Gastroesophageal sphincter (tissue), 4 donors: ENCODE results near the gene ST3GAL2. TPM values are rescaled to one million over a fixed set of nuclear protein-coding genes. Genes with fewer than 3 reads are reported as not detected.
"Not testable (repeated sequence)": the region's sequence is repeated elsewhere in the genome, so short reads cannot be mapped to it uniquely, and the experiment has no call there.

Experiments
- ATAC-seq: fragments of 150-250 bp; one replicate; pipeline ENCODE4 v1.9.1; 2016; ENCODE audit warnings: mild to moderate bottlenecking, moderate library complexity
- H3K27ac ChIP-seq, 4 donors: fragments of 200-600 bp; sonication (generic) in 3 of 4; 1 replicate in 3 of 4; 2 replicates in 1 of 4; pipeline ENCODE4 v1.5.1; 2016 to 2019
- H3K27me3 ChIP-seq: fragments of 200-600 bp; sonication (generic); one replicate; pipeline ENCODE4 v1.5.1; 2019
- H3K36me3 ChIP-seq, 2 donors: fragments of 200-600 bp; sonication (generic); one replicate each; pipeline ENCODE4 v1.5.1; 2019; ENCODE audit warnings: control low read depth in 1 of 2
- H3K4me1 ChIP-seq, 3 donors: fragments of 200-600 bp; sonication (generic); 1 replicate in 2 of 3; 2 replicates in 1 of 3; pipeline ENCODE4 v1.5.1; 2016 to 2019; ENCODE audit warnings: control low read depth in 2 of 3
- H3K4me3 ChIP-seq, 2 donors: fragments of 200-600 bp; sonication (generic); one replicate each; pipeline ENCODE4 v1.5.1; 2019; ENCODE audit warnings: mild to moderate bottlenecking in 1 of 2, moderate library complexity in 1 of 2
- H3K9me3 ChIP-seq, 3 donors: fragments of 200-600 bp; sonication (generic); one replicate each; pipeline ENCODE4 v1.5.1; 2017 to 2019; ENCODE audit warnings: control low read depth in 2 of 3
- EP300 ChIP-seq: sonication (generic); formaldehyde crosslinking; IDR thresholded peaks from one replicate; pipeline ENCODE4 v1.6.1; 2017; ENCODE audit warnings: antibody characterized with exemption, mild to moderate bottlenecking
- POLR2A ChIP-seq, 2 donors: fragments of 450-650 bp; IDR thresholded peaks; one replicate each; pipeline ENCODE4 v1.6.1; 2017; ENCODE audit warnings: antibody characterized with exemption in 2 of 2, mild to moderate bottlenecking in 2 of 2, moderate library complexity in 1 of 2
- POLR2AphosphoS5 ChIP-seq: sonication (generic); formaldehyde crosslinking; IDR thresholded peaks from one replicate; pipeline ENCODE4 v1.6.1; 2017; ENCODE audit warnings: antibody characterized with exemption
- WGBS, 2 donors: methylation state at CpG; one replicate each; pipeline ENCODE4 v1.1.5; 2018; ENCODE audit warnings: low coverage in 1 of 2; 5-methylcytosine and 5-hydroxymethylcytosine counted together
- total RNA-seq, 4 donors: library from RNA; depleted of rRNA; stranded (reverse); fragments of >200 nt; gene quantifications; one replicate each; pipeline ENCODE4 v1.1.0, GENCODE V29; 2016
- TF ChIP-seq, protein P1 (sequence below), 4 experiments: fragments of 200-600 bp in 2 of 4; fragments of 450-650 bp in 2 of 4; sonication (generic) in 1 of 4; IDR thresholded peaks; one replicate each; pipeline ENCODE4 v1.5.1; 2017 to 2019; ENCODE audit warnings: antibody characterized with exemption in 4 of 4, mild to moderate bottlenecking in 2 of 4, moderate library complexity in 2 of 4

The ST3GAL2 gene
- total RNA-seq, 4 donors from 2014 or later, result 17.6 to 35.6 (median 24.8) TPM

DNA sequence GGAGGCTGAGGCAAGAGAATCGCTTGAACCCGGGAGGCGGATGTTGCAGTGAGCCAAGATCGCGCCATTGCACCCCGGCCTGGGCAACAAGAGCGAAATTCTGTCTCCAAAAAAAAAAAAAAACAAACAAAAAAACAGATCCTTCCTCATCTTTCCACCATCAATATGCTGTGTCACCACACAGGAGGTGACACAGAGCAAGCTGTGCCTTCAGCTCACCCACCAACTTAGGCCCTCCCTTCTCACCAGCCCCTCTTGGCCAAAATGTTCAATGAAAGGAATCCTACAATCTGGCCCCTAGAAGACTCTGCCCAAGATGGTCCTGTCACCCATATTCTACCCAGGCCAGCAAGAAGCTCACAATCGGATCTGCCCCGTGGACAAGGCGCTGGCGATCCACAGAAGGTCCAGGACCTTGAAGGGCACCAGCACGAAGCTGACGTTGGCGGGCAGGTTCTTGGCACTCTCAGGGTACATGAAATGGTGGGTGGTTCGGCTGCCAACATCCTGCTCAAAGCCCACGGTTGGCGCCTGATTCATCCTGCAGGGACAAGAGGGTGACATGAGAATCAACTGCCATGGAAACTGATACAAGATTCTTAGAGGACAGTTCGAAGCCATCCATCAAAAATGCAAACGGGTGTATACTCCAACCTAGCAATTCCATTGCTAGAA is 50.8 kb downstream of the ST3GAL2 start:
- no peaks in the 10 kb centered on the region for H3K9me3 ChIP-seq
- peaks cover 0 to 8% (median 3%) of the 10 kb centered on the region in 3 donors for H3K4me1 ChIP-seq
- H3K27me3 ChIP-seq, result no peaks in the 10 kb centered on the region
- no peak for ATAC-seq
- H3K36me3 ChIP-seq, result peaks cover 0 to 73% of the 10 kb centered on the region in 2 donors
- 81 to 93% methylated on average over 3 of the region's 19 CpGs for WGBS, 2 donors
- TF ChIP-seq POLR2A (IDR thresholded peaks at IDR 0.05) (no peak), EP300 (no peak), POLR2AphosphoS5 (no peak)
- TF ChIP-seq, protein P1, sequence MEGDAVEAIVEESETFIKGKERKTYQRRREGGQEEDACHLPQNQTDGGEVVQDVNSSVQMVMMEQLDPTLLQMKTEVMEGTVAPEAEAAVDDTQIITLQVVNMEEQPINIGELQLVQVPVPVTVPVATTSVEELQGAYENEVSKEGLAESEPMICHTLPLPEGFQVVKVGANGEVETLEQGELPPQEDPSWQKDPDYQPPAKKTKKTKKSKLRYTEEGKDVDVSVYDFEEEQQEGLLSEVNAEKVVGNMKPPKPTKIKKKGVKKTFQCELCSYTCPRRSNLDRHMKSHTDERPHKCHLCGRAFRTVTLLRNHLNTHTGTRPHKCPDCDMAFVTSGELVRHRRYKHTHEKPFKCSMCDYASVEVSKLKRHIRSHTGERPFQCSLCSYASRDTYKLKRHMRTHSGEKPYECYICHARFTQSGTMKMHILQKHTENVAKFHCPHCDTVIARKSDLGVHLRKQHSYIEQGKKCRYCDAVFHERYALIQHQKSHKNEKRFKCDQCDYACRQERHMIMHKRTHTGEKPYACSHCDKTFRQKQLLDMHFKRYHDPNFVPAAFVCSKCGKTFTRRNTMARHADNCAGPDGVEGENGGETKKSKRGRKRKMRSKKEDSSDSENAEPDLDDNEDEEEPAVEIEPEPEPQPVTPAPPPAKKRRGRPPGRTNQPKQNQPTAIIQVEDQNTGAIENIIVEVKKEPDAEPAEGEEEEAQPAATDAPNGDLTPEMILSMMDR (IDR thresholded peaks at IDR 0.05), result no peak
- H3K27ac ChIP-seq, result no peak overlapping the region
- no peak overlapping the region for H3K4me3 ChIP-seq

DNA sequence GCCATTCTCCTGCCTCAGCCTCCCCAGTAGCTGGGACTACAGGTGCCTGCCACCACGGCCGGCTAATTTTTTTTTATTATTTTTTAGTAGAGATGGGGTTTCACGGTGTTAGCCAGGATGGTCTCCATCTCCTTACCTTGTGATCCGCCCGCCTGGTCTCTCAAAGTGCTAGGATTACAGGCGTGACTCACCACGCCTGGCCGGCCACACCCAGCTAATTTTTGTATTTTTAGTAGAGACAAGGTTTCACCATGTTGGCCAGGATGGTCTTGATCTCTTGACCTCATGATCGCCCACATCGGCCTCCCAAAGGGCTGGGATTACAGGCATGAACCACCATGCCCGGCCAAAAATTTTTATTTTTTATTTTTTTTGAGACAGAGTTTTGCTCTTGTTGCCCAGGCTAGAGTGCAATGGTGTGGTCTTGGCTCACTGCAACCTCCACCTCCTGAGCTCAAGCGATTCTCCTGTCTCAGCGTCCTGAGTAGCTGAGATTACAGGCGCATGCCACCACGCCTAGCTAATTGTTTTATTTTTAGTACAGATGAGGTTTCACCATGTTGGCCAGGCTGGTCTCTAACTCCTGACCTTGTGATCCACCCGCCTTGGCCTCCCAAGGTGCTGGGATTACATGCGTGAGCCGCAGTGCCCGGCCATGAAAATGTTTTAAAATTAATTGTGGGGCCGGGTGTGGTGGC is 52.5 kb downstream of the ST3GAL2 start:
- H3K9me3 ChIP-seq, H3K27ac ChIP-seq, H3K4me3 ChIP-seq, H3K27me3 ChIP-seq, H3K4me1 ChIP-seq, ATAC-seq: not testable (repeated sequence)
- peaks cover 0 to 63% of the 10 kb centered on the region in 2 donors for H3K36me3 ChIP-seq
- 91 to 98% methylated on average over 10 to 15 of the region's 20 CpGs for WGBS, 2 donors

DNA sequence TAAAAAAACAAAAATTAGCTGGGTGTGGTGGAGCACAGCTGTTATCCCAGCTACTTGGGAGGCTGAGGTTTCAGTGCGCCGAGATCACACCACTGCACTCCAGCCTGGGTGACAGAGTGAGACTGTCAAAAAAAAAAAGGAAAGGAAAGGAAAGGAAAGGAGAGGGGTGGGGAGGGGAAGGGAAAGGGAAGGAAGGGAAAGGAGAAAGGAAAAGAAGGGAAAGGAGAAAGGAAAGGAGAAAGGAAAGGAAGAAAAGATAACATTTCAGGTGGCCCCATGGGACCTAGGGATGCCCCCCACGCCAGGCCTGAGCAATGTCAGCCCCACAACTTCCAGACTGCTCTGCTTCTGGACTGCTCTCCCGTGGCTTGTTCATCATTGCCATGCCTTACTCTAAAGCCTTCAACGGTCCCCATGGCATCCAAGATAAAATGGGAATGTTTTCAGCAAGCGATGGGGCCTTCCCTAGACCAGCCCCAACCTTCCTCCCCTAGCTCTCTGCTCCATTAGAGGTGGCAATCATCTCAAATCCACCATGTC is 55.4 kb downstream of the ST3GAL2 start:
- no peaks in the 10 kb centered on the region for H3K9me3 ChIP-seq
- ATAC-seq, result no peak

GRCh38 chr16:70381604-70382342 is 57.1 kb downstream of the ST3GAL2 start:
- peak; percentile 38 for ATAC-seq
- WGBS, 2 donors, result 31 to 33% methylated on average over 13 of the region's 47 CpGs
- TF ChIP-seq, protein P1 (IDR thresholded peaks at IDR 0.05), result peak in 1 of 4 experiments; percentile 13
- TF ChIP-seq POLR2A (IDR thresholded peaks at IDR 0.05), result peak; percentile 61 to 63
- no peak for TF ChIP-seq EP300
- peak; percentile 37 for TF ChIP-seq POLR2AphosphoS5
- peaks cover 0 to 23% (median 10%) of the 10 kb centered on the region in 3 donors for H3K4me1 ChIP-seq
- no peaks in the 10 kb centered on the region for H3K27me3 ChIP-seq
- peaks cover 0 to 30% of the 10 kb centered on the region in 2 donors for H3K36me3 ChIP-seq
- peak overlapping the region; percentile 38 to 79 for H3K4me3 ChIP-seq
- H3K9me3 ChIP-seq, result no peaks in the 10 kb centered on the region
- H3K27ac ChIP-seq, result peak overlapping the region; percentile 43 to 92 (median 88)

More for the DNA sequence above, 55.4 kb downstream of the ST3GAL2 start:
- Histone ChIP-seq H3K4me3 (no peak overlapping the region), H3K27ac (no peak overlapping the region), H3K4me1 (peaks cover 0 to 23% (median 10%) of the 10 kb centered on the region in 3 donors), H3K27me3 (no peaks in the 10 kb centered on the region), H3K36me3 (peaks cover 0 to 47% of the 10 kb centered on the region in 2 donors)
- no peak for TF ChIP-seq EP300
- TF ChIP-seq POLR2AphosphoS5, result no peak
- TF ChIP-seq, protein P1 (IDR thresholded peaks at IDR 0.05), result no peak
- TF ChIP-seq POLR2A (IDR thresholded peaks at IDR 0.05), result no peak
- 89 to 93% methylated on average over 2 to 5 of the region's 6 CpGs for WGBS, 2 donors
